Esophagus muscularis mucosa (tissue), 4 donors: ENCODE measurements around the gene CPED1. TPM values are rescaled to one million over a fixed set of nuclear protein-coding genes. Genes with fewer than 3 reads are reported as not detected.

Source experiments
- DNase-seq: peaks from one replicate; pipeline ENCODE4 v3.0.0-alpha.2; 2017; ENCODE audit errors: extremely low spot score
- H3K27ac ChIP-seq, 4 donors: fragments of 200-600 bp; sonication (generic); replicated peaks in 1 of 4; 1 replicate in 3 of 4; 2 replicates in 1 of 4; pipeline ENCODE4 v1.5.1; 2016 to 2019; ENCODE audit warnings: mild to moderate bottlenecking in 1 of 4
- H3K27me3 ChIP-seq, 4 donors: fragments of 200-600 bp; sonication (generic); one replicate each; pipeline versions ENCODE4 v1.5.1 to v1.6.0; 2016 to 2019
- H3K36me3 ChIP-seq, 4 donors: fragments of 200-600 bp; sonication (generic); one replicate each; pipeline ENCODE4 v1.5.1; 2016 to 2019
- H3K4me1 ChIP-seq, 4 donors: fragments of 200-600 bp; sonication (generic); one replicate each; pipeline ENCODE4 v1.5.1; 2016 to 2019
- H3K4me3 ChIP-seq, 4 donors: fragments of 200-600 bp; sonication (generic); 1 replicate in 2 of 4; 2 replicates in 2 of 4; pipeline ENCODE4 v1.5.1; 2016 to 2019; ENCODE audit warnings: mild to moderate bottlenecking in 4 of 4, moderate library complexity in 1 of 4
- H3K9me3 ChIP-seq, 4 donors: fragments of 200-600 bp; sonication (generic); 1 replicate in 3 of 4; 2 replicates in 1 of 4; pipeline ENCODE4 v1.5.1; 2016 to 2019
- CTCF ChIP-seq, 3 experiments: fragments of 200-600 bp in 2 of 3; fragments of 450-650 bp in 1 of 3; sonication (generic) in 2 of 3; IDR thresholded peaks; one replicate each; pipeline ENCODE4 v1.5.1; 2017 to 2019; ENCODE audit warnings: antibody characterized with exemption in 3 of 3, mild to moderate bottlenecking in 2 of 3, moderate library complexity in 1 of 3
- EP300 ChIP-seq: sonication (generic); formaldehyde crosslinking; IDR thresholded peaks from one replicate; pipeline ENCODE4 v1.6.1; 2017; ENCODE audit warnings: antibody characterized with exemption
- POLR2A ChIP-seq: fragments of 450-650 bp; IDR thresholded peaks from one replicate; pipeline ENCODE4 v1.6.1; 2017; ENCODE audit warnings: antibody characterized with exemption, moderate library complexity, mild to moderate bottlenecking, low read depth
- POLR2AphosphoS5 ChIP-seq, 2 donors: sonication (generic); formaldehyde crosslinking; IDR thresholded peaks; one replicate each; pipeline ENCODE4 v1.6.1; 2017; ENCODE audit warnings: antibody characterized with exemption in 2 of 2
- WGBS: methylation state at CpG from one replicate; pipeline ENCODE4 v1.1.5; 2018; 5-methylcytosine and 5-hydroxymethylcytosine counted together
- intact Hi-C: fragments of 100-400 bp; cut with DNase I; formaldehyde crosslinking; loops from one replicate; pipeline ENCODE4 v1.15.1; 2023
- total RNA-seq, 4 donors: library from RNA; depleted of rRNA; stranded (reverse); fragments of >200 nt; gene quantifications; one replicate each; pipeline versions ENCODE4 v1.1.0 to v1.2.1, GENCODE V29; 2016

Gene CPED1
- total RNA-seq, 4 donors from 2014 or later, result 28.1 to 81.8 (median 32.0) TPM

DNA sequence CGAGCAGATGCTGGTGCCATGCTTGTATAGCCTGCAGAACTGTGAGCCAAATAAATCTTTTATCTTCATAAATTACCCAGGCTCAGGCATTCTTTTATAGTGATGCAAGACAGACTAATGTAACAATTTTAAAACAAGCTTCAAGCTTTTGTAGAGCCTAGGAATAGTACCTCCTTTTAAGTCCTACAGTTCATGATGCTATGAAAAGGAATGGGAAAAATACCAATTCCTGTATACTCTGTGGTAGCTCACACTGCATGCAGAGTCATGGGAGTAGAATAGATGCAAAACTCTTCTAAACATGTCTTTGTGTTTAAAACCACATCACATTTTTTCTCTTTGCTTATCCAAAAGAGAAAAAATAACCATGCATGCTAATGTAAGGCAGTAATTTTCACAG is 273.7 kb downstream of the CPED1 start:
- Histone ChIP-seq H3K9me3 (no peaks in the 10 kb centered on the region), H3K4me3 (no peak overlapping the region), H3K27ac (no peak overlapping the region), H3K27me3 (no peaks in the 10 kb centered on the region), H3K36me3 (peaks cover 0 to 14% (median 4%) of the 10 kb centered on the region in 4 donors), H3K4me1 (no peaks in the 10 kb centered on the region)
- intact Hi-C loops, result no loop called here
- WGBS, result 75% methylated on average over 1 of the region's 1 CpG
- no peak for DNase-seq
- no peak for TF ChIP-seq POLR2A

DNA sequence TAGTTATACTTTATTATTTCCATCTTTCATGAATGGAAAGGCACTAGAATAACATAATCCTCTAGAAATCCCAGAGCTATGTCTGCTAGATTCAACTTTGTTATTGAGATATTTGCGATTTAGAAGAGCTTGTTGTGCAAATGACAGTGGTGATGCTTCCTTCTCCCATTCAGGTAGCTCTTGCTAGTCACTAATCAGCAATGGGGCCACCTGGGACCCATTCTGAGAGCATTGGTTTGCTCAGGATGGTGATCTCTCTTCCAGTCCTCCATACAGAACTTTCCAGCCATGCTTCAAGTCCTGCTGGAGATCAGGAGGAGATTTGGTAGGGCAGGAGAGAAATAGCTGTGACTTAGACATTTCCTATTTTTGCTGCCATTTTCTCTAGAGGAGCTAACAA is 274.5 kb downstream of the CPED1 start:
- no peak for TF ChIP-seq CTCF (IDR thresholded peaks at IDR 0.05)
- TF ChIP-seq POLR2A, result no peak
- no peak for TF ChIP-seq POLR2AphosphoS5 (IDR thresholded peaks at IDR 0.05)
- no peak for TF ChIP-seq EP300
- Histone ChIP-seq H3K27ac (no peak overlapping the region), H3K4me1 (no peaks in the 10 kb centered on the region), H3K27me3 (no peaks in the 10 kb centered on the region), H3K4me3 (no peak overlapping the region), H3K9me3 (no peaks in the 10 kb centered on the region), H3K36me3 (peaks cover 0 to 21% (median 7%) of the 10 kb centered on the region in 4 donors)
- WGBS, result 96% methylated on average over 1 of the region's 1 CpG
- DNase-seq, result no peak
- intact Hi-C loops, result no loop called here

GRCh38 chr7:121266307-121266894 is 277.9 kb downstream of the CPED1 start:
- TF ChIP-seq EP300 (no peak), CTCF (IDR thresholded peaks at IDR 0.05) (no peak), POLR2AphosphoS5 (IDR thresholded peaks at IDR 0.05) (no peak), POLR2A (no peak)
- H3K27ac ChIP-seq, result no peak overlapping the region
- 86% methylated on average over 3 of the region's 3 CpGs for WGBS
- H3K4me3 ChIP-seq, result no peak overlapping the region
- intact Hi-C loops, result no loop called here
- no peaks in the 10 kb centered on the region for H3K9me3 ChIP-seq
- H3K27me3 ChIP-seq, result no peaks in the 10 kb centered on the region
- no peak for DNase-seq
- H3K36me3 ChIP-seq, result peaks cover 0 to 38% (median 17%) of the 10 kb centered on the region in 4 donors
- no peaks in the 10 kb centered on the region for H3K4me1 ChIP-seq

DNA sequence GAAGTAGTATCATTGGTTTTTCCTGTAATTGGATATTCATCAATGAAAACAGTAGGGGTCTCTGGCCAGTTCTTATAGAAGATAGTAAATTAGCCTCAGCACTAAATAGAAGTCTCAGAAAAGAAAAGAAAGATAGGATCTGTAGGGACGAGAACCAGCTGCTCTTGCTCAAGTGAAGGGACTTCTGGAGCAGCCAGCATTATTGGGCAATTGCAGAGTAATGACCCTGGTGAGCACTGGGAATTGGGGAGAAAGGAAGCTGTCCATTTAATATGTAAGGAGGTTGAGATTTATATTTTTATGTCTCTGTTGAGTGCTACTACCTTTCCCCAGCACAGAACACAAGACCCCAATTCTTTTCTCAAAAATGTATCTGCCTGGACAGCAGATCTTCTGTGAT is 279.1 kb downstream of the CPED1 start:
- 61% methylated on average over 1 of the region's 1 CpG for WGBS
- intact Hi-C loops, result no loop called here
- Histone ChIP-seq H3K27me3 (no peaks in the 10 kb centered on the region), H3K36me3 (peaks cover 0 to 44% (median 17%) of the 10 kb centered on the region in 4 donors), H3K9me3 (no peaks in the 10 kb centered on the region), H3K4me3 (no peak overlapping the region), H3K27ac (no peak overlapping the region), H3K4me1 (no peaks in the 10 kb centered on the region)
- TF ChIP-seq CTCF (IDR thresholded peaks at IDR 0.05), result no peak
- no peak for TF ChIP-seq EP300
- no peak for TF ChIP-seq POLR2AphosphoS5 (IDR thresholded peaks at IDR 0.05)
- TF ChIP-seq POLR2A, result no peak
- no peak for DNase-seq

DNA sequence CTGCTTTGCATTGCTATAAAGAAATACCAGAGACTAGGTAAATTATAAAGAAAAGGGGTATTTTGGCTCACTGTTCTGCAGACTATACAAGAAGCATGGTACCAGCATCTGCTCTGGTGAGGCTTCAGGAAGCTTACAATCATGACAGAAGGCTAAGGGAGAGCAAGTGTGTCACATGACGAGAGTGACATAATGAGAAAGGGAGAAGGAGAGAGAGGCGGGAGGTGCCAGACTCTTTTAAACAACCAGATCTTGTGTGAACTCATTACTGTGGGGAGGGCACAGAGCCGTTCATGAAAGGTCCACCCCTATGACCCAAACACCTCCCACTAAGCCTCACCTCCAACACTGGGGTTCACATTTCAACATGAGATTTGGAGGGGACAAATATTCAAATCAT is 281.3 kb downstream of the CPED1 start:
- TF ChIP-seq CTCF (IDR thresholded peaks at IDR 0.05), result no peak
- no peak for TF ChIP-seq POLR2A
- no peak for TF ChIP-seq EP300
- TF ChIP-seq POLR2AphosphoS5 (IDR thresholded peaks at IDR 0.05), result no peak
- DNase-seq, result no peak

More for the DNA sequence above, 281.3 kb downstream of the CPED1 start:
- H3K9me3 ChIP-seq, result no peaks in the 10 kb centered on the region
- no peaks in the 10 kb centered on the region for H3K4me1 ChIP-seq
- WGBS, result 83% methylated on average over 3 of the region's 3 CpGs
- no peaks in the 10 kb centered on the region for H3K27me3 ChIP-seq
- H3K27ac ChIP-seq, result no peak overlapping the region
- H3K36me3 ChIP-seq, result peaks cover 0 to 44% (median 17%) of the 10 kb centered on the region in 4 donors
- no peak overlapping the region for H3K4me3 ChIP-seq
- intact Hi-C loops, result no loop called here
